ENCODE data around the gene TMSB10.

Gene TMSB10

DNA sequence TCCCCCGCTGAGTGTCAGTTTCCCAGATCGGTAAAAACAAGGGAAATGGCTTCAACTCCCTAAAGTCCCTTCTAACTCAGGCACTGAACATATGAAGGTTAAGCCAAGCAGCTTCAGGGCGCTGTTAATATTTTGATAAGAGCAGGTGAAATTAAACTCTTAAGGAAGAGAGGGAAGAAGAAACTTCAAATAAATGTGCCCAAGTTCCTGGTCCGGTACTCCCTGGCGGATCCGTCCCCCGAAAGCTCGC, 25.1 kb upstream of the TMSB10 start:
- Histone ChIP-seq H3K4me1 (ENCODE audit: control insufficient read depth, insufficient read depth, low read length) (no peaks in the 10 kb centered on the region), H3K36me3 (ENCODE audit: control insufficient read depth in 2 of 2, insufficient read depth in 1 of 2, low read length in 2 of 2) (no peaks in the 10 kb centered on the region), H3K9me3 (ENCODE audit: control insufficient read depth, insufficient read depth, low read depth, low read length) (no peaks in the 10 kb centered on the region), H3K27ac (ENCODE audit: extremely low read depth, low read depth, low read length) (peak overlapping the region; percentile 50; the same call in 1 of the 2 replicates), H3K4me3 (ENCODE audit: low read depth, low read length) (peak overlapping the region; percentile 50)
- POLR2A ChIA-PET: interaction anchor here (0.6 to 3.8 kb wide), 4 partner anchors 10 to 28 kb away, joined by 3 to 21 read pairs (median 4); partner anchors contain the start of gene TMSB10
- CTCF ChIA-PET: interaction anchor here (0.5 to 3.3 kb wide), 4 partner anchors 12 to 229 kb away, joined by 3 to 27 read pairs (median 8); no protein-coding TSS in a partner anchor
- TF ChIP-seq ZNF37A (tag by site-specific recombination; IDR thresholded peaks at IDR 0.05) (no peak), REPIN1 (tag by site-specific recombination; IDR thresholded peaks at IDR 0.05; ENCODE audit: low read depth) (no peak), ZBTB1 (tag by site-specific recombination; IDR thresholded peaks at IDR 0.05) (no peak), ZNF747 (tag by site-specific recombination; IDR thresholded peaks at IDR 0.05) (no peak), MEIS1 (CRISPR knock-in tag; IDR thresholded peaks at IDR 0.05; ENCODE audit: borderline replicate concordance) (no peak), ZNF335 (tag by site-specific recombination; conservative IDR thresholded peaks at IDR 0.05) (no peak), SCRT1 (tag by site-specific recombination; IDR thresholded peaks at IDR 0.05; ENCODE audit: borderline replicate concordance) (no peak), IKZF3 (tag by site-specific recombination; IDR thresholded peaks at IDR 0.05) (no peak), ZNF211 (tag by site-specific recombination; IDR thresholded peaks at IDR 0.05; ENCODE audit: low read depth) (no peak), ZNF155 (tag by site-specific recombination; IDR thresholded peaks at IDR 0.05) (no peak), ZNF362 (tag by site-specific recombination; IDR thresholded peaks at IDR 0.05) (no peak), ZNF394 (tag by site-specific recombination; IDR thresholded peaks at IDR 0.05; ENCODE audit: borderline replicate concordance) (no peak), ZNF664 (tag by site-specific recombination; IDR thresholded peaks at IDR 0.05) (no peak)
- TF ChIP-seq, protein P1, sequence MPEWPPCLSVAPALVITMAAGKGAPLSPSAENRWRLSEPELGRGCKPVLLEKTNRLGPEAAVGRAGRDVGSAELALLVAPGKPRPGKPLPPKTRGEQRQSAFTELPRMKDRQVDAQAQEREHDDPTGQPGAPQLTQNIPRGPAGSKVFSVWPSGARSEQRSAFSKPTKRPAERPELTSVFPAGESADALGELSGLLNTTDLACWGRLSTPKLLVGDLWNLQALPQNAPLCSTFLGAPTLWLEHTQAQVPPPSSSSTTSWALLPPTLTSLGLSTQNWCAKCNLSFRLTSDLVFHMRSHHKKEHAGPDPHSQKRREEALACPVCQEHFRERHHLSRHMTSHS (tag by site-specific recombination; IDR thresholded peaks at IDR 0.05): no peak

GRCh38 chr2:84880645-84881521, 24.6 kb upstream of the TMSB10 start, which contains the start of gene TRABD2A:
Gene TRABD2A, minus strand, starts transcription at chr2:84881084. Its CDS starts 45 bp downstream, at chr2:84881039.
- no peaks in the 10 kb centered on the region for H3K4me1 ChIP-seq (ENCODE audit: control insufficient read depth, insufficient read depth, low read length)
- ChIA-PET POLR2A (interaction anchor here (0.6 to 3.8 kb wide), 4 partner anchors 9 to 27 kb away, joined by 3 to 21 read pairs (median 4); partner anchors contain the start of gene TMSB10), CTCF (interaction anchor here (0.5 to 3.3 kb wide), 9 partner anchors 12 to 230 kb away, joined by 3 to 27 read pairs (median 3); no protein-coding TSS in a partner anchor)
- peak within 1 kb of the TSS; percentile 50; the same call in 1 of the 2 replicates for H3K27ac ChIP-seq (ENCODE audit: extremely low read depth, low read depth, low read length)
- H3K4me3 ChIP-seq (ENCODE audit: low read depth, low read length): peak within 1 kb of the TSS; percentile 50
- no peaks in the 10 kb centered on the region for H3K9me3 ChIP-seq (ENCODE audit: control insufficient read depth, insufficient read depth, low read depth, low read length)
- no peaks in the 10 kb centered on the region for H3K36me3 ChIP-seq (ENCODE audit: control insufficient read depth in 2 of 2, insufficient read depth in 1 of 2, low read length in 2 of 2)
- TF ChIP-seq GLI2 (tag by site-specific recombination; IDR thresholded peaks at IDR 0.05; ENCODE audit: borderline replicate concordance, low read depth): no peak
- peak; percentile 67 for TF ChIP-seq ZFHX2 (tag by site-specific recombination; conservative IDR thresholded peaks at IDR 0.05)
- no peak for TF ChIP-seq ZNF24 (tag by site-specific recombination; IDR thresholded peaks at IDR 0.05)
- TF ChIP-seq ZNF274 (IDR thresholded peaks at IDR 0.05; ENCODE audit: low read length): no peak
- no peak for TF ChIP-seq ZNF274 (tag by site-specific recombination; IDR thresholded peaks at IDR 0.05; ENCODE audit: borderline replicate concordance)
- no peak for TF ChIP-seq ZNF221 (tag by site-specific recombination; IDR thresholded peaks at IDR 0.05; ENCODE audit: borderline replicate concordance)
- no peak for TF ChIP-seq ZNF514 (tag by site-specific recombination; IDR thresholded peaks at IDR 0.05)
- TF ChIP-seq KLF1 (tag by site-specific recombination; IDR thresholded peaks at IDR 0.05): peak; percentile 72
- no peak for TF ChIP-seq ZNF174 (tag by site-specific recombination; IDR thresholded peaks at IDR 0.05)
- TF ChIP-seq EGR2 (tag by site-specific recombination; IDR thresholded peaks at IDR 0.05; ENCODE audit: low read depth): no peak
- TF ChIP-seq ZNF623 (tag by site-specific recombination; IDR thresholded peaks at IDR 0.05): no peak
- no peak for TF ChIP-seq ZNF701 (tag by site-specific recombination; IDR thresholded peaks at IDR 0.05)
- TF ChIP-seq ZNF112 (tag by site-specific recombination; IDR thresholded peaks at IDR 0.05): no peak
- no peak for TF ChIP-seq HOXA7 (CRISPR knock-in tag; IDR thresholded peaks at IDR 0.05; ENCODE audit: borderline replicate concordance)
- TF ChIP-seq SP2 (tag by site-specific recombination; IDR thresholded peaks at IDR 0.05): peak; percentile 58
- TF ChIP-seq KLF16 (tag by site-specific recombination; IDR thresholded peaks at IDR 0.05): no peak
- TF ChIP-seq, protein P2, sequence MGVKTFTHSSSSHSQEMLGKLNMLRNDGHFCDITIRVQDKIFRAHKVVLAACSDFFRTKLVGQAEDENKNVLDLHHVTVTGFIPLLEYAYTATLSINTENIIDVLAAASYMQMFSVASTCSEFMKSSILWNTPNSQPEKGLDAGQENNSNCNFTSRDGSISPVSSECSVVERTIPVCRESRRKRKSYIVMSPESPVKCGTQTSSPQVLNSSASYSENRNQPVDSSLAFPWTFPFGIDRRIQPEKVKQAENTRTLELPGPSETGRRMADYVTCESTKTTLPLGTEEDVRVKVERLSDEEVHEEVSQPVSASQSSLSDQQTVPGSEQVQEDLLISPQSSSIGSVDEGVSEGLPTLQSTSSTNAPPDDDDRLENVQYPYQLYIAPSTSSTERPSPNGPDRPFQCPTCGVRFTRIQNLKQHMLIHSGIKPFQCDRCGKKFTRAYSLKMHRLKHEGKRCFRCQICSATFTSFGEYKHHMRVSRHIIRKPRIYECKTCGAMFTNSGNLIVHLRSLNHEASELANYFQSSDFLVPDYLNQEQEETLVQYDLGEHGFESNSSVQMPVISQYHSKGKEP (tag by site-specific recombination; IDR thresholded peaks at IDR 0.05): no peak
- peak; percentile 60 for TF ChIP-seq ZNF335 (tag by site-specific recombination; conservative IDR thresholded peaks at IDR 0.05)
- no peak for TF ChIP-seq ZNF830 (tag by site-specific recombination; IDR thresholded peaks at IDR 0.05; ENCODE audit: low read depth)
- no peak for TF ChIP-seq ZNF600 (tag by site-specific recombination; IDR thresholded peaks at IDR 0.05)

Measured in HEK293 (cell line).